HuH-7.5 (cell line): ENCODE results near the gene CCNF.
A peak's percentile ranks its signal among the peaks of the same experiment; 100 is the strongest.
"Not testable (repeated sequence)": the region's sequence is repeated elsewhere in the genome, so short reads cannot be mapped to it uniquely, and the experiment has no call there.

Experiments
- DNase-seq: peaks from one replicate; pipeline ENCODE4 v3.0.0; 2011; ENCODE audit warnings: low spot score

CCNF gene

GRCh38 chr16:2429034-2429770, at the start of gene CCNF:
Gene CCNF (plus strand): TSS chr16:2429447. CDS start chr16:2429482, 35 bp downstream.
- DNase-seq: peak; percentile 94

GRCh38 chr16:2383501-2383900, 45.7 kb upstream of the CCNF start:
- no peak for DNase-seq

GRCh38 chr16:2384426-2384825, 44.8 kb upstream of the CCNF start:
- no peak for DNase-seq

- no peak for DNase-seq
Measured at GRCh38 chr16:2385190-2385836, 43.9 kb upstream of the CCNF start.

GRCh38 chr16:2385982-2386381, 43.3 kb upstream of the CCNF start:
- not testable (repeated sequence) for DNase-seq

- peak; percentile 16 for DNase-seq
Measured at GRCh38 chr16:2386990-2387389, 42.3 kb upstream of the CCNF start.

GRCh38 chr16:2388139-2388874, 40.9 kb upstream of the CCNF start:
- no peak for DNase-seq

- DNase-seq: peak; percentile 24
Measured at GRCh38 chr16:2388875-2389433, 40.3 kb upstream of the CCNF start.

- no peak for DNase-seq
Measured at GRCh38 chr16:2392025-2392424, 37.2 kb upstream of the CCNF start.

GRCh38 chr16:2398520-2398919, 30.7 kb upstream of the CCNF start:
- no peak for DNase-seq

GRCh38 chr16:2404099-2404498, 25.1 kb upstream of the CCNF start:
- no peak for DNase-seq

GRCh38 chr16:2415085-2415484, 14.2 kb upstream of the CCNF start:
- DNase-seq: no peak

- DNase-seq: no peak
Measured at GRCh38 chr16:2420035-2420434, 9.2 kb upstream of the CCNF start.

- DNase-seq: no peak
Measured at GRCh38 chr16:2422123-2422867, 7.0 kb upstream of the CCNF start.

GRCh38 chr16:2424061-2425007, 4.9 kb upstream of the CCNF start:
- no peak for DNase-seq

GRCh38 chr16:2425008-2425518, 4.2 kb upstream of the CCNF start:
- DNase-seq: no peak

- no peak for DNase-seq
Measured at GRCh38 chr16:2425825-2426430, 3.3 kb upstream of the CCNF start.

- DNase-seq: no peak
Measured at GRCh38 chr16:2426941-2427361, 2.3 kb upstream of the CCNF start.

- no peak for DNase-seq
Measured at GRCh38 chr16:2427526-2427925, 1.7 kb upstream of the CCNF start.
